HepG2 (cell line): ENCODE data around the gene CEMP1. TPM values are rescaled to one million over a fixed set of nuclear protein-coding genes. Genes with fewer than 3 reads are reported as not detected.

Experiments
- ARID4A ChIP-seq: sonication (generic); formaldehyde crosslinking; IDR thresholded peaks from 2 replicates; pipeline ENCODE4 v1.5.0; 2020; ENCODE audit warnings: mild to moderate bottlenecking, missing genetic modification reagents, borderline replicate concordance
- DMAP1 ChIP-seq: IDR thresholded peaks from 2 replicates; pipeline ENCODE4 v1.6.1; 2016
- ETV6 ChIP-seq: sonication (generic); formaldehyde crosslinking; conservative IDR thresholded peaks from 2 replicates; pipeline ENCODE4 v1.4.0; 2020; ENCODE audit warnings: missing genetic modification reagents
- GABPB1 ChIP-seq: IDR thresholded peaks from 2 replicates; pipeline ENCODE4 v1.6.1; 2016; ENCODE audit warnings: mild to moderate bottlenecking, missing genetic modification reagents, moderate library complexity, missing compliant biosample characterization
- GRHL1 ChIP-seq: sonication (generic); formaldehyde crosslinking; conservative IDR thresholded peaks from 2 replicates; pipeline ENCODE4 v1.8.0; 2022; ENCODE audit warnings: missing genetic modification reagents
- HNRNPL ChIP-seq: fragments of 200-400 bp; formaldehyde crosslinking; IDR thresholded peaks from 2 replicates; pipeline ENCODE4 v1.6.1; 2017; ENCODE audit warnings: mild to moderate bottlenecking, low read depth, low read length
- HNRNPLL ChIP-seq: fragments of 200-400 bp; formaldehyde crosslinking; IDR thresholded peaks from 2 replicates; pipeline ENCODE4 v1.6.1; 2017; ENCODE audit warnings: mild to moderate bottlenecking, low read depth, low read length; ENCODE audit not compliant: poor library complexity, severe bottlenecking
- MYNN ChIP-seq: sonication (generic); formaldehyde crosslinking; IDR thresholded peaks from 2 replicates; pipeline ENCODE4 v1.4.0; 2020; ENCODE audit warnings: mild to moderate bottlenecking, low read depth, missing genetic modification reagents
- NBN ChIP-seq: fragments of 450-650 bp; conservative IDR thresholded peaks from 2 replicates; pipeline ENCODE4 v1.6.1; 2017
- RARG ChIP-seq: sonication (generic); formaldehyde crosslinking; IDR thresholded peaks from 2 replicates; pipeline ENCODE4 v1.4.0; 2020; ENCODE audit warnings: low read depth, mild to moderate bottlenecking, missing genetic modification reagents
- SNAPC4 ChIP-seq: sonication (generic); formaldehyde crosslinking; IDR thresholded peaks from 2 replicates; pipeline ENCODE4 v1.4.0; 2020; ENCODE audit warnings: mild to moderate bottlenecking, missing genetic modification reagents
- ZMYM2 ChIP-seq: sonication (generic); formaldehyde crosslinking; IDR thresholded peaks from 2 replicates; pipeline ENCODE4 v1.8.0; 2022; ENCODE audit warnings: mild to moderate bottlenecking, missing genetic modification reagents
- ZNF101 ChIP-seq: sonication (generic); formaldehyde crosslinking; IDR thresholded peaks from 2 replicates; pipeline ENCODE4 v1.4.0; 2020; ENCODE audit warnings: mild to moderate bottlenecking, low read depth, missing genetic modification reagents, borderline replicate concordance
- ZNF121 ChIP-seq: sonication (generic); formaldehyde crosslinking; IDR thresholded peaks from 2 replicates; pipeline ENCODE4 v1.5.0; 2020; ENCODE audit warnings: mild to moderate bottlenecking, missing genetic modification reagents
- ZNF296 ChIP-seq: sonication (generic); formaldehyde crosslinking; conservative IDR thresholded peaks from 2 replicates; pipeline ENCODE4 v1.5.0; 2020; ENCODE audit warnings: mild to moderate bottlenecking, missing genetic modification reagents
- ZNF558 ChIP-seq: sonication (generic); formaldehyde crosslinking; IDR thresholded peaks from 2 replicates; pipeline ENCODE4 v1.9.0; 2022; ENCODE audit warnings: mild to moderate bottlenecking, missing genetic modification reagents, borderline replicate concordance
- ZNF570 ChIP-seq: sonication (generic); formaldehyde crosslinking; IDR thresholded peaks from 2 replicates; pipeline ENCODE4 v1.4.0; 2020; ENCODE audit warnings: mild to moderate bottlenecking, missing genetic modification reagents, borderline replicate concordance
- ZNF766 ChIP-seq: sonication (generic); formaldehyde crosslinking; IDR thresholded peaks from 2 replicates; pipeline ENCODE4 v1.5.0; 2020; ENCODE audit warnings: missing genetic modification reagents, borderline replicate concordance
- ZSCAN31 ChIP-seq: sonication (generic); formaldehyde crosslinking; IDR thresholded peaks from 2 replicates; pipeline ENCODE4 v1.5.0; 2020; ENCODE audit warnings: low read depth, mild to moderate bottlenecking, missing genetic modification reagents
- polyA plus RNA-seq, 8 experiments: library from polyadenylated mRNA; depleted of rRNA in 3 of 8; stranded (reverse) in 7 of 8; unstranded in 1 of 8; fragments of >200 nt; fragmentation: Illumina TruSeq in 4 of 8; extraction: Trizol in 4 of 8; gene quantifications; 2 replicates each; pipeline versions ENCODE4 v1.2.1 to v1.2.3, GENCODE V29; 2011 to 2016; ENCODE audit warnings: low read depth in 4 of 8, missing spikeins in 1 of 8, mixed read lengths in 1 of 8; ENCODE audit not compliant: insufficient read depth in 1 of 8
- total RNA-seq, 5 experiments: library from RNA; depleted of rRNA; stranded (reverse); fragments of >200 nt; fragmentation: Illumina TruSeq; extraction: Trizol; gene quantifications; 2 replicates each; pipeline ENCODE4 v1.2.3, GENCODE V29; 2016; ENCODE audit warnings: low read depth in 1 of 5

CEMP1 gene
- total and polyA plus RNA-seq, 2 of the 13 experiments (the other 11 are each of a cell fraction or from before 2014, with no cell fraction given): not detected

- TF ChIP-seq SNAPC4 (CRISPR knock-in tag) (no peak), ARID4A (CRISPR knock-in tag) (peak; percentile 74; the same call in 1 of the 2 replicates), ZNF296 (no peak), GABPB1 (CRISPR knock-in tag) (peak; percentile 57; the same call in 1 of the 2 replicates), GRHL1 (CRISPR knock-in tag) (no peak), HNRNPLL (peak; percentile 37), ZNF101 (no peak), ZNF570 (CRISPR knock-in tag) (no peak), MYNN (CRISPR knock-in tag) (no peak), ZNF121 (CRISPR knock-in tag) (no peak), ZSCAN31 (no peak), ETV6 (CRISPR knock-in tag) (no peak), ZNF558 (CRISPR knock-in tag) (no peak), RARG (CRISPR knock-in tag) (no peak), NBN (no peak), DMAP1 (CRISPR knock-in tag) (no peak), ZNF766 (CRISPR knock-in tag) (no peak), ZMYM2 (CRISPR knock-in tag) (no peak), HNRNPL (0 out of 2 replicates have a peak, but pooled peaks have one; percentile 70)
These were observed 30.1 kb downstream of the CEMP1 start (continued) for GRCh38 chr16:2500918-2501750.
